HG02981 (cell line): Measurements from ENCODE around the gene RAB6A.
A peak's percentile ranks its signal among the peaks of the same experiment; 100 is the strongest.
"Not testable (repeated sequence)": the region's sequence is repeated elsewhere in the genome, so short reads cannot be mapped to it uniquely, and the experiment has no call there.

ENCODE experiments used
- ATAC-seq: cut with Tn5 transposase; IDR thresholded peaks from one replicate; pipeline ENCODE4 v1.9.1; 2021; ENCODE audit warnings: mild to moderate bottlenecking, moderate library complexity; ENCODE audit not compliant: unreplicated experiment

The RAB6A gene

DNA sequence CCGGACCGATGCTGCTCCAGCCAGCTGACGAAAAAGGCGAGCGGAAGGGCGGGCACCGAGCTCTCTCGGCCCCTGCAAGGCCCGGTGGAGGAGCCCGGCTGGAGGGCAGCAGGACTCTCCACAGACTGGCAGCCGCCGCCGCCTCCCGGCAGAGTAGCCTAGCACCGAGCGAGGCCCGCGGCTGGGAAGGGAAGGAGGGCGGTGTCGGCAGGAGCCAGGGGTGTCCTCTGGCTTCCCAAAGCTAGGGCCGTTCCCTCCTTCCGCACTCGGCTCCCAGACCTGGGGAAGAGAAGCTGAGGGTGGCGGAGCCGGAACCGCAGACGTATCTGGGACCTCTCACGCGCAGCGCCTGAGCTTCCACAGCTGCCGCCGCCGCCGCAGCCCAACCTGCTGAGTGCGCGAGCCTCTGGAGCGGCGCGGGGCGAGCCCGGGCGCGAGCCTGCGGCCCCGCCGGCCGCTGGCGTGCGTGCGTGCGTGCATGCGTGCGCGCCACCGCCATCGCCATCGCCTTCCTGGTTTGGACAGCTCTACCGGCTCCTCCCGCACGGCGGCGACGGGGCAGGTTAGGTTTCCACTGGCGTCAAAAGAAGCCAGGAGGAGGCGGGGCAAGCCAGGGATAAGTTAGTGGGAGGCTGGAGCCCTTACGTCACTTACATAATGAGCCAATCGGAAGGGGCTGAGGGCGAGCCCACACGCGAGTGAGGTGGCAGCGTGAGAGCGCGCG is at the start of gene RAB6A:
Gene RAB6A, minus strand, starts transcription at position 396 of the 724 bp plus-strand sequence. CDS start 439 bp downstream, outside the sequence.
- peak; percentile 89 for ATAC-seq

DNA sequence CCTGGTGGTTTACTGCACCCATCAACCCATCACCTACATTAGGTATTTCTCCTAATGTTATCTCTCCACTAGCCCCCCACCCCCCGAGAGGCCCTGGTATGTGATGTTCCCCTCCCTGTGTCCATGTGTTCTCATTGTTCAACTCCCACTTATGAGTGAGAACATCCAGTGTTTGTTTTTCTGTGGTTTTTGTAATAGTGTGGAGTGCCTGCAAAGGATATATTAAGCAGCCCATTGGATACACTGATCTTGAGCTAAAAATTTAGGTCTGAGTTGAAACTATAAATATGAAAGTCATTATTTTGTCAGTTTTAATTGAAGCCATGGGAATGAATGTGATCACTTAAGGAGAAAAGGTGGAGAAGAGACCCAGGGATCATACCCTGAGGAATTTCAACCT is 49.8 kb upstream of the RAB6A start:
- ATAC-seq, result no peak

DNA sequence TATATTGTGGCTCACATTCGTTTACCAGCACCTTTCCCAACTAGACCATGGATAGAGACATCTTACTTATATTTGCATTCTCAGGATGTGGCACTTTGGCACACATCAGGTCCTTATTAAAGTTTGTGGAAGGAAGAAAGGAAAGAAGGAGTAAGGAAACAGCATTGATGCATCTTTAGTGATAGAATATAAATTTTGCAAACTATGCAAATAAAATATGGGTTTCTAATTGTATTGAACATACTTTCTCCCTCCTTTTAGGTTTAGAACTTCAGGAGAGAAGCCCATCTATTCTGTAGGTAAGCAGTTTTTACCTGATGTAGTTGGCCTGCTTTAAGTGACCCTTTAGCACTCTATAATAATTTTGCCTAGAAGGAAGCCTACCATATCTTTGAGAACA is 47.2 kb upstream of the RAB6A start:
- ATAC-seq, result no peak

DNA sequence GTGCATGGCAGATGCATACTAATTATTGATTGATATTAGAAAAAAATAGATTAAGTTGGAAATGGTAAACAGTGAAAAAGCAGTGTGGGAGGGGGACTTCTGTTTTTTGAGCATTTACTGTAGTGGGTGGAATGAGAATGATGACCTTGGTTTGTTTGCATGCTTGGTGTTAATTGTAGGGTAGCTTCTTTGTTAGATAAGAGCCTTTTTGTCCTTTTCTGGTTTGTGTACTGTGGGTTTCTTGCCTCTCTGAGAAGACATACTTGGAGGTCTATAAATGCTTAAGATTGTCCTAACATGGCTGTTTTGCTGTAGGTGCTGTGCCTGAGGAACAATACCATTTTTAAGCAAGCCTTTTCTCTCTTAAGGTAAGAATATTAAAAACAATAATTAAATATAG is 43.8 kb upstream of the RAB6A start:
- no peak for ATAC-seq

DNA sequence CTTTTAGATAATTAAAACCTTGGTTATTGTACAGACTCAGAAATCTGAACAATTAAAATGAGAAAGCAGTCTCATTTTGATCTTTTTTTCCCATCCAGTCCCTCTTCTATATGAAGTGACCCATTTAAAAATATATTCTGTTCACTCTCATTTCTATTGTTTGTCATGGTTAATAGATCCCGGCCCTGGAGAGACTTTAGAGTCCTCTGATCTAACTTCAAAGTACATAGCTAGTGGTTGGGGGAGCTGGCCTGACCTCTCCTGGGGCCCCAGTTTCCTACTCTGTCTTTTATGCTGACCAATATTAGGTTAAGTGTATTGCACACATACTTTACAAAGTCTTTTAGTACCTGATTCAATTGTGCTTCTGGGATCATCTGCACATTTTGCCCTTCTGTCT is 40.3 kb upstream of the RAB6A start:
- ATAC-seq, result no peak

DNA sequence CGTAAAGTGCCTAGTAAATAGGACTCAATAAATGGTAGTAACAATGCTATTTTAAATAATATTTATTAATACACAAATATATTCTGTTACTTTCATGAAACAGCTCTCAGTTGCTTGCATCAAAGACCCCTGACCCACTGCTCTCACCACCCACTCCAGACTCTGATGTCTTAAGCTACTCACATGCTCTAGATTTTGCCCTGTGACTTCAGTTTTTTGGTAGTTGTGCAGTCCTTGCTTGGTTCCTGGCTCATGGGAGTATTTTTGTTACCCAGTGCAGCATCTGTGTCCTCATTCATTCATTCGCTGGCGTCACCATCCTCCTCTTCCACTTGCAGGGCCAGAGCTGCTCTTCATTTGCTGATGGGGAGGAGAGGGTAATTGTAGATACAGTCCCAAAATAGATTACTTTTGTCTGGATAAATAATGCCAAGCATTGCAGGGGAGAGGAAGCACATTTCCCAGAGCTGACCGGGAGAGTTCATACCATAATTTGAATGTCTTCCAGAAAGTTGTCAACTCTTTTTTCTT is 39.5 kb upstream of the RAB6A start:
- ATAC-seq, result no peak

DNA sequence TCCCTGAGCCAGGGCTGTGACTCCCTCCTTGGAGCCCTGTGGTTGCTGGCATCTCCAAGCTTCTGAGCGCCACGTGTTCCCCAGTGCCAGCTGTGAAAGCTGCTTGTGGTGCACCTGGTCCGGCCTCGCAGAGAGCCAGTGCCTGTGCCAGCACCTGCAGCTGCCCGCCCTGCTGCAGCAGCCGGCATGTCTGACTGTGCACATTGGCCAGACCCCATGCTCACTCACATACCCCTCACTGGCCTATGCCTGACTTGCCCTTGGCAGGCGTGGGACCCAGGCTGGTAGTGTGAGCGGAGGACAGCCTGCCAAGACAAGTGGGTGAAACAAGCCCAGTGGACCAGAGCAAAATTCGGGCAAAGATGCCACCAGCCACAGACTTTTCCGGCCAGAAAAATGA is 36.6 kb upstream of the RAB6A start:
- ATAC-seq, result no peak

DNA sequence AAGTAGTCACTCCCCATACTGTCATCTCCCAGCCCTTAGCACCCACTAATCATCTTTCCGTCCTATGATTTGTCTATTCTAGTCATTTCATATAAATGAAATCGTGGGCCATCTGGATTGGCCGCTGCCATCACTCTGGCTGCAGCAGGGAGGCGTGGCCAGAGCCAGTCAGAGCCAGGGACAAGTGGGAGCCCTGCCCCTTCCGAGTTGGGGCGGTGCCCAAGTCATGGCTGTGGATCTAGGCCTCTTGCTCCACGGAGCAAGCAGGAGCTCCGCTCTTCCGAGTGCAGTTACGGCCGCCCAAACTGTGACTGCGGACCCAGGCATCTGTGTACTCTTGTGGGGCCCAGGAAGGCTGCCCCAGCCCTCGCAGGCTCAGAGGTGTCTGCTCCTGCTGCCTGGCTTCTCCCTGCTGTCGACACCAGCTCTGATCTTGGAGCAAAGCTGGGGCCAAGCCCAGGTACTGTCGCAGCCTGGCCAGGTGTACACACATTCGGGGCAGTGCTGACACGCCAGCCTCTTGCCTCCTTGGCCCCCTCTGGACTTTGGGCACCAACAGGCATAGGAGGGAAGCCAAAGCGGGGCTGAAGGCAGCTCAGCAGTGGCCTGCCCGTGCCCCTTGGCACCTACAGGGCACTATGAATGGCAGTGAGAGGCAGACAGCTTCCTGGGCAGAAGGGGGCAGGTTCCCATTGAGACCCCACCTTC is 35.2 kb upstream of the RAB6A start:
- no peak for ATAC-seq

DNA sequence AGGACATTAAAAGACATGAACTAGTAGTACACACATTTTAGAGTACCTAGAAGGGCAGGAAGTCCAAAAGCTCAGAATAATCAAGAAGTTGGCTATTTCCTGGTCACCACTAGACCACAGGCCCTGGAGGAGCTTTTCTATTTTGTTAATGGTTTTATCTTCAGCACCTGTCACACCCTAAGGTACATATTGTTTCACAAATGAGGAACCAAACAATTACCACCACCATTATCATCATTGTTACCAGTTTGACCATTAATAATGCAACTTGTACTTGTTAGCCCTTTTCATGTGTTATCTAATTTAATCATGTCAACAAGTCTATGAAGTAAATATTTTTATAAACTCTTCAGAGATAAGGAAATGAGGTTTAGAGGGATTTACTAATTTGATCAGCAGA is 31.7 kb upstream of the RAB6A start:
- ATAC-seq, result no peak

DNA sequence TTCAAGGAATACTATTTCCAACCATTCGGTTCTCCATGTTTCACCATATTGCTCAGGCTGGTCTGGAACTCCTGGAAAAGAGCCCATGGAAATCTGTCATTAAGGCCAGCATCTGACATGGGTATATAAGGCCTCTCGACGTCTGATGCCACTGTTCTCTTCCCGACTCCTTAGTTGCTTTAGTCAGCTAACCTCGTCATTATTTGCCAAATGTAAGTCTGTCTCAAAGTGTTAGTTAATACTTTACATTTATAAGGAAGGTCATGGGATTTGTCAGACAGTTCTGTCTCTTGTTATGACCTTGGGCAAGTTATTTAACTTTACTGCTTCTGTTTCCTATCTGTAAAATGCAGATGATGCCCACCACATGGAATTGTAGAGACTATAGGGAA is 28.4 kb upstream of the RAB6A start:
- ATAC-seq, result no peak

DNA sequence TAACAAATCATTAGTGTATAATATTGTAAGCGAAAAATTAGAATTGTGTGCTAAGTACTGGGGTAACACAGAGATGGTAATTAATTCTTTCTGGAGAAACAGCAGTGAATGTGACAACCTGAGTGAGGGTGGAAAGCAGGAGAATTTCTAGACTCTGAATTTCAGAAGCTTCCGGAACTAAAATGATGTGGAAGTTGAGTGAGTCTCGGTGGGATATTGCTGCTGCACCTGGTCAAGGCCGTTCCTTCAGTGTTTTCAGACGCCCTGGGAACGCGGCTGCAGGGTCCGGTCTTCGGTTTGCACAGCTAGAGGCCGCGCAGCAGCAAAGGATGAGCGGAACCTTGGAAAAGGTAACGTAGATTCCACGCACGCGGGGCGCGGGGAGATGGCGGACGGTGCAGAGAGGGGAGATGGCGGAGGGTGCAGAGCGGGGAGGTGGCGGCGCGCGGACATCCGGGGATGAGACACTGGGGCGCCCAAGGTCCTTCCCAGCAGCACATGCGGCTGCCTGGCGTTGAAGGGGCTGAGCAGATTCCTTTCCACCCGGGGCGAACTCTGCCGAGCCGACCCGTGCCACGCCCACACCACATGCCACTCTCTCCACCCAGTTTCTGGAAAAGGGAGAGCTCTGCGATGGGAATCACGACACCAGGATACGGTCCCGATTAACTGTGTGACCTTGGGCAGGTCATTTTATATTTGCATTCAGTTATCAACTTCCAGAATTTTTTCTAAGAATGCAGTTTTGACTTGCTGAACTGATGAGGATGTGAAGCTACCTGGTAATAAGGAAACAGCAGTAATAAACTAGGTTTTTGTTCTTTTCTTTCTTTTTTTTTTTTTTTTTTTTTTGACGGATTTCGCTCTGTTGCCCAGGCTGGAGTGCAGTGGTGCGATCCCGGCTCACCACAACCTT is 27.0 kb upstream of the RAB6A start, which contains the start of gene MRPL48:
Gene MRPL48, plus strand, starts transcription at position 232 of the 916 bp plus-strand sequence. Its CDS starts 98 bp downstream, at position 330.
- peak; percentile 96 for ATAC-seq

DNA sequence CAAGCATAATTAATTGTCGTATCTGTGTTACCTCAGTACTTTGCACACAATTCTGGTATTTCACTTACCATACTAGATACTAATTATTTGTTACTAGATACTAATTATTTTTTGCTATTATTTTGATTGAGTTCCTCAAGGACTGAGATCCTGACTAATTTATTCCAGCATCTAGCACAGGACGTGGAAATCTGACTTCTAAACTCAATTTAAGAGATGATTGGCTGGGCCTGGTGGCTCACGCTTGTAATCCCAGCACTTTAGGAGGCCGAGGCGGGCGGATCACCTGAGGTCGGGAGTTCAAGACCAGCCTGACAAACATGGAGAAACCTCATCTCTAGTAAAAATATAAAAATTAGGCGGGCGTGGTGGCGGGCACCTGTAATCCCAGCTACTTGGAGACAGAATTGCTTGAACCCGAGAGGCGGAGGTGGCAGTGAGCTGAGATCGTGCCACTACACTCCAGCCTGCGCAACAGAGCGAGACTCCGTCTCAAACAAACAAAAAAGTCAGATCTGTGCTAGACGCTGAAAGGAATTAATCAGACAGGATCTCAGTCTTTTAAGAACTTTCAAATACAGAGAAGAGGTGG is 26.3 kb upstream of the RAB6A start:
- no peak for ATAC-seq

DNA sequence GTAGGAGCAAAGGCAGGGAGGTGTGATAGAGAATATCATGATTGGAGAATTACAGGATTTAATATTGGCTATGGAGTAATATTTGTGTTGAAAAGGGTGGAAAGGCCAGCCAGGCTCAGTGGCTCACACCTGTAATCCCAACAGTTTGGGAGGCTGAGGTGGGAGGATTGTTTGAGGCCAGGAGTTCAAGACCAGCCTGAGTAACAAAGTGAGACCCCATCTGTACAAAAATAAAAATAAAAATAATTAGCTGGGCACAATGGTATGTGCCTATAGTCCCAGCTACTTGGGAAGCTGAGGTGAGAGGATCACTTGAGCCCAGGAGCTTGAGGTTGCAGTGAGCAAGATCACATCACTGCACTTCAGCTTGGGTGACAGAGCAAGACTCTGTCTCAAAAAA is 24.6 kb upstream of the RAB6A start:
- not testable (repeated sequence) for ATAC-seq

DNA sequence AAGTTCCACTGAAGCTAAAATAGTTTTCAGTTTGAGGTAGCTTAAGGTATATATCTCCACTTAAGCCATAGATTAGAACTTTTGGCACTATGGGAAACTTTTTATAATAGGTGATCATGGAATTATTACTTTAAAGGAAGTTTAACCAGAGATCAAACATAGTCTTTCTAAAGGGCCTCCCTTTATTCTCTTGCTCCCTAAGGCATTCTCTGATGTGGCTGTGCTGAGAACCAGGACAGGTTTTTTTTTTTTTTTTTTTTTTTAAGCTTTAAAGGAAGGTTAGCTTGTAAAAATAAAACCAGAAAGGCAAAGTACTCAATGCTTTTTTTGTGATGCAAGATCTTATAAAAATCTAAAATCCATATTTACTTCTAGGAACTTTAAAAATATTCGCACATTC is 23.9 kb upstream of the RAB6A start:
- no peak for ATAC-seq

DNA sequence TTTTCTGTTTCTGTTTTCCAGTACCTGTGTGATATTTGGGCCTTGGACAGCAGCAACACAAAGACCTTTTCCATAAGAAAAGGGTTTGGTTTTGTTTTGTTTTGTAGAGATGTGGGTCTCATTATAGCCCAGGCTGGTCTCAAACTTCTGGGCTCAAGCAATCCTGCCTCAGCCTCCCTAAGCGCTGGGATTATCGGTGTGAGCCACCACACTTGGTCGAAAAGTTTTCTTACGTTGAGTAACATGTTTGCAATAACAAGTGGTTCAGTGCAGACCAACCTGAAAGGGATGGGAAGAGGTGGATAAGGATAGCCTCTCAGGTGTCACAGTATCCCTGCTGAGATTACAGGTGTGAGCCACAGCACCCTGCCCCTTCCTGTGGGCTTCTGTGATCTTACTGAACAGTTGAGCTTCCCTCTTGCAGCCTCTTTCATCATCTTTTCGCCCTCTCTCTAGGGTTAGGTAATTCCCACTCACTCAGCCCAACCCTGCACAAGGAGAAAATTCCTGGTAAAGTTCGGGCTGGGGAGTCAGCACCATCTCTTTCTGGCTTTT is 23.3 kb upstream of the RAB6A start:
- ATAC-seq, result no peak

DNA sequence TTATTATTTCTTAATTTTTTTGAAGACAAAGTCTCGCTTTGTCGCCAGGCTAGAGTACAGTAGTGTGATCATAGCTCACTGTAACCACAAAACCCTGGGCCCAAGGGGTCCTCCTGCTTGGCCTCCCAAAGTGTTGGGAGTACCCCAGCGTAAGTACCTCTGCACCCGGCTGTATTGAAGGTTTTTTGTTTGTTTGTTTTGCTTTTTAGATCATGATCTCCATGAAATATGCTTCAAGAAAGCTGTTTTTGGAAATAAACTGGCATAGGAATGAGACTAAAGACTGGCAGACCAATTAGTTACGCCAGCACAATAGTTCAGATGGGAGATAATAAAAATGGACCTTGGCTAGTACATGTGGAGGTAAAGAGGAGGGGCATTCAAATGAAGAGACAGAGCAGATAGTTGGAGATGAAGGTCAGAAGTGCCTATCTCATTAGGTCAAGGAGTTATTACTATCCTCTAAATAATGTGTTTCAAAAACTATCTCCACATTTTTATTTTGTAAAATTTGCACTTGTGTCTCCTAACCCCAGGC is 22.7 kb upstream of the RAB6A start:
- no peak for ATAC-seq

DNA sequence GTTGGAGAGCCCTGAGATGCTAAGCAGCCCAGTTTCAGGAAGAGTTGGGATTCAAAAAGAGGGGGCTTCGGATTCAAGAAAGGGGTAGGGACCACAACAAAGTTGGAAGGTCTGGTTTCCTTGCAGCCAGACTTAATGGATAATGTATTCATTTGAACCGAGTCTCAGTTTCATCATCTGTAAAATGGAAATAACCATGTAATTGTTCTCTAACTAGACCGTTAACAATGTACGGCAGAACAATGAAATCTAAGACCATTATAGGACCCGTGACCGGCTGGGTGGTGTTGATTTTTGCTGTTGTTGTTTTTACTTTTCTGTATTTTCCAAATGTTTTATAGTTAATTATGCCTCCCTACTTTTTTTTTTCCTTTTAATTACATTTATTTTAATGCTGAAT is 20.4 kb upstream of the RAB6A start:
- no peak for ATAC-seq

DNA sequence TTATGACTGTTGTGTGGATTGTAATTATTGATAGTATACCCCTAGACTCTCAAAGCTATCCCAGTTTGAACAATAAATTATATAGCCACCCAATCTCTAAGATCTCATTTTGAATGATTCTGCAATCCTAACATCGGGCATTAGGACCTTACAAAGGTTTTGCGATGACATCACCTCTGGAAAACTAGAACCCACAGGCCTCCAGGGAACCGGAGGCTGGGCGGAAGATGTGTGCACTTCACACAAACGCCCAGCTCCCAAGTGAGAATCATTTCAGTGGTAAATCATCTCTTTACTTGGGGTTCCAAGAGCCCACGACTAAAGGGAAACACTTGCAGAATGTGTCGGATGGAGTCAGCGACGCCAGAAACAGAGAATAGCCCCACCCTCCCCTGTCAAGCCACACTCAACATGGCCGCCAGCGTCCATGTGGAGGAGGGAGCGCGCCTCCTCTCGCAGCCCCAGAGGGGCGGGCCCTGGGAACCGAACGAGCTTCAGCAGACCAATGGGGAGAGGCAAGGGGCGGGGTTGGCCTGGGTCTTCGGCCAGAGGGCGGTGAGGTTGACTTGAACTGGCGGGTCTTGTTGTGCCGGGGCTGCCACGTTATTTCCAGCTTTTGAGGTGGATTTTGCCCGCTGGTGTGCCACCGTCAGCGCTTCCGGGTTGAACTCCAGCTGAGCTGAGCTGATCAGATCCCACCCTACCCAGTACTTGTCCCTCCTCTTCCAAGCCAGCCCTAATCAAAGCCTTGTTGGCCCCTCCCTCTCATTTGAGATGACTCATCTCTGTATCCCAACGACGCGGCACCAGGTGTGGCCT is 18.4 kb upstream of the RAB6A start:
- ATAC-seq, result peak; percentile 97

DNA sequence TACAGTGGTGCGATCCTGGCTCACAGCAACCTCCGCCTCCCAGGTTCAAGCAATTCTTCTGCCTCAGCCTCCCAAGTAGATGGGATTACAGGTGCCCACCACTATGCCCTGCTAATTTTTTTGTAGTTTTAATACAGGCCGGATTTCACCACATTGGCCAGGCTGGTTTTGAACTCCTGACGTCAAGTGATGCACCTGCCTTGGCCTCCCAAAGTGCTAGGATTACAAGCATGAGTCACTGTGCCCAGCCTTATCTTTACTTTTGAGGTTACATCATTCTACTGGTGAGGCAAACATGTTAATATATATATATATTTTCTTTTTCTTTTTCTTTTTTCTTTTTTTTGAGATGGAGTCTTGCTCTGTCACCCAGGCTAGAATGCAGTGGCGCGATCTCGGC is 9.9 kb upstream of the RAB6A start:
- ATAC-seq, result not testable (repeated sequence)
